ENCODE results near the gene MRLN. TPM values are rescaled to one million over a fixed set of nuclear protein-coding genes. Genes with fewer than 3 reads are reported as not detected.

MRLN gene
- total RNA-seq, 2 experiments from 2014 or later = 0.56 TPM; not detected in 1

DNA sequence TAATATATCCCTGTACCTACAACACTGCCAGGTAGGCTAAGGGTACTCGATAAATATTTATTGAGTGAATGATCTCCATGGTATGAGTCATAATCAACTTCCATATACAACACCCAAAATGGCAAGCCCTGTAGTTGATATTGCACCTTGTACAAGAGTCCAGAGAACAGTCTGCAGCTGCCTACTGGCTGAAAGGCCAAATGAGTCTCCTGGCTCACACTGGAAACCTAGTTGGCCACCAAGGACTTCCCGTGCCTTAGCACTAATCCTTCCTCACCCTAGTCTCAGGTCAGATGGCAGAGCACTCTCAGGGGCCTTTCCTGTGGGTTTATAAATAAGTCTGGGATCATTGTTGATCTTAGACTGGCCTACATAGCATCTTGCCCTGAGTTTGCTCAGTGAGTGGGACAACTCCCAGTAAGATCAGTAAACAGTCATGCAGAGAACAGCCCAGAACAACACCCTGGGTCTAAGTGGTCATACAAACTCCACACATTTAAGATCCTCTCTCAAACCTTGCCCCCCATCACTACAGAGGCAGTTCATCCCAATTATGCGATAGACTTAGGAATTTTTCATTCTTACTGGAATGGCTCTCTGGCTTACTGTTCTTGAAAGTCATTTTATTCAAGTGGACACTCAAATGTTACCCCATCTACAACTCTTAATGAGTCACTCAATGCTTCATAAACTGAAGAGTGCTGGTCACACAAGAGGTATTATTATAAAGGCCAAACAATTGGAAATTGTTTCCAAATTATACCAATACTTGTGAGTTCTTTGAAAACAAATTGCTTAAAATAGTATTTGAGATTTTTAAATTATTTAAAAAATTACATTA lies 28.9 kb downstream of the MRLN start:
- Histone ChIP-seq H3K4me3 (ENCODE audit: low read length) (no peak overlapping the region), H3K9me3 (ENCODE audit: control insufficient read depth in 1 of 2, insufficient read depth in 1 of 2, low read length in 2 of 2) (no peaks in the 10 kb centered on the region), H3K27me3 (ENCODE audit: control insufficient read depth in 1 of 2, insufficient read depth in 2 of 2, low read length in 2 of 2) (no peaks in the 10 kb centered on the region), H3K36me3 (ENCODE audit: insufficient read depth, low read length) (no peaks in the 10 kb centered on the region), H3K4me1 (ENCODE audit: insufficient read depth, low read length) (no peaks in the 10 kb centered on the region), H3K27ac (ENCODE audit: low read depth in 1 of 2, low read length in 2 of 2) (no peak overlapping the region)
- Mint-ChIP-seq H3K9me3 (peaks cover 3% of the 10 kb centered on the region), H3K36me3 (ENCODE audit: low read depth) (no peaks in the 10 kb centered on the region), H3K4me3 (no peak overlapping the region), H3K27me3 (peaks cover 14% of the 10 kb centered on the region), H3K27ac (no peak overlapping the region), H3K4me1 (ENCODE audit: low read depth) (no peaks in the 10 kb centered on the region)
- intact Hi-C loops (cut with DNase I, micrococcal nuclease) = no loop called here
- TF ChIP-seq, protein P1, sequence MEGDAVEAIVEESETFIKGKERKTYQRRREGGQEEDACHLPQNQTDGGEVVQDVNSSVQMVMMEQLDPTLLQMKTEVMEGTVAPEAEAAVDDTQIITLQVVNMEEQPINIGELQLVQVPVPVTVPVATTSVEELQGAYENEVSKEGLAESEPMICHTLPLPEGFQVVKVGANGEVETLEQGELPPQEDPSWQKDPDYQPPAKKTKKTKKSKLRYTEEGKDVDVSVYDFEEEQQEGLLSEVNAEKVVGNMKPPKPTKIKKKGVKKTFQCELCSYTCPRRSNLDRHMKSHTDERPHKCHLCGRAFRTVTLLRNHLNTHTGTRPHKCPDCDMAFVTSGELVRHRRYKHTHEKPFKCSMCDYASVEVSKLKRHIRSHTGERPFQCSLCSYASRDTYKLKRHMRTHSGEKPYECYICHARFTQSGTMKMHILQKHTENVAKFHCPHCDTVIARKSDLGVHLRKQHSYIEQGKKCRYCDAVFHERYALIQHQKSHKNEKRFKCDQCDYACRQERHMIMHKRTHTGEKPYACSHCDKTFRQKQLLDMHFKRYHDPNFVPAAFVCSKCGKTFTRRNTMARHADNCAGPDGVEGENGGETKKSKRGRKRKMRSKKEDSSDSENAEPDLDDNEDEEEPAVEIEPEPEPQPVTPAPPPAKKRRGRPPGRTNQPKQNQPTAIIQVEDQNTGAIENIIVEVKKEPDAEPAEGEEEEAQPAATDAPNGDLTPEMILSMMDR (IDR thresholded peaks at IDR 0.05) = no peak
- no peak for ATAC-seq (ENCODE audit: poor library complexity)
- POLR2A ChIA-PET = no interaction called here
- CTCF ChIA-PET = no interaction called here
- no peak for DNase-seq

DNA sequence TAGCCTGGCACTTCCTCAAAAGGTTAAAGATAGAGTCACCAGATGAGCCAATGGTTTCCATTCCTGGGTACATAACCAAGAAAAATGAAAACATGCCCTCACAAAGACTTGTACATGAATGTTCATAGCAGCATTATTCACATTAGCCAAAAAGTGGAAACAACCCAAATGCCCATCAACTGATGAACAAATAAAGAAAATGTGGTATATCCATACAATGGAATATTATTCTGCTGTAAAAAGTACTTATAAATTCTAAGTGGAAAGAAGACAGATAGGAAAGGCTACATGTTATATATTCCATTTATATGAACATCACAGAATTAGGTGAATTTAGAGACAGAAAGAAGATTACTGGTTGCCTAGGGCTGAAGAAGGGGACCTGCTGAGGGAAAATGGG lies 32.9 kb downstream of the MRLN start:
- no peaks in the 10 kb centered on the region for H3K4me1 ChIP-seq (ENCODE audit: insufficient read depth, low read length)
- DNase-seq = no peak
- ATAC-seq (ENCODE audit: poor library complexity) = no peak
- ChIA-PET POLR2A (no interaction called here), CTCF (no interaction called here)
- H3K36me3 Mint-ChIP-seq (ENCODE audit: low read depth) = no peaks in the 10 kb centered on the region
- peaks cover 22% of the 10 kb centered on the region for H3K27me3 Mint-ChIP-seq
- TF ChIP-seq, protein P1 (IDR thresholded peaks at IDR 0.05) = no peak
- no peaks in the 10 kb centered on the region for H3K27me3 ChIP-seq (ENCODE audit: control insufficient read depth in 1 of 2, insufficient read depth in 2 of 2, low read length in 2 of 2)
- H3K27ac ChIP-seq (ENCODE audit: low read depth in 1 of 2, low read length in 2 of 2) = no peak overlapping the region
- H3K4me3 ChIP-seq (ENCODE audit: low read length) = no peak overlapping the region
- peaks cover 3% of the 10 kb centered on the region for H3K9me3 Mint-ChIP-seq
- intact Hi-C loops (cut with DNase I, micrococcal nuclease) = no loop called here
- no peaks in the 10 kb centered on the region for H3K36me3 ChIP-seq (ENCODE audit: insufficient read depth, low read length)
- H3K4me3 Mint-ChIP-seq = no peak overlapping the region
- no peaks in the 10 kb centered on the region for H3K4me1 Mint-ChIP-seq (ENCODE audit: low read depth)
- H3K9me3 ChIP-seq (ENCODE audit: control insufficient read depth in 1 of 2, insufficient read depth in 1 of 2, low read length in 2 of 2) = no peaks in the 10 kb centered on the region
- H3K27ac Mint-ChIP-seq = no peak overlapping the region

DNA sequence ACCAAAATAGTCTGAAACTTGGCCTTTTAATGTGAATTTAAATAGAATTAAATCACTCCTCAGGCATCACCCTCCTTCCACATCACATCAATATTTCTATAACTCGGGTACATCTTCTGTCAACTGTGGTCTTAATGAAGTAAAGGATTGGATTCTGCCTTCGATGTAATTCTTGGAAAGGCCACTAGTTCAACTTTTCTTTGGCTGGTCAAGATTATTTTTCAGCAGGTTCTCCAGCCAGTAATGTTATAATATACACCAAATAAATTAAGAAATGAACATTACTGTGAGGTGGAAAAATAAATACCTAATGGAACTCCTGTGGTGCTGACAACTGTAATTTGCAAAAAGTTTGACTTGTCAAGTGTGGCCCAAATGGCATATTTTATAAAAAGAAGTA lies 33.9 kb downstream of the MRLN start:
- Mint-ChIP-seq H3K9me3 (peaks cover 3% of the 10 kb centered on the region), H3K27me3 (peaks cover 29% of the 10 kb centered on the region), H3K4me1 (ENCODE audit: low read depth) (no peaks in the 10 kb centered on the region), H3K4me3 (no peak overlapping the region), H3K36me3 (ENCODE audit: low read depth) (no peaks in the 10 kb centered on the region), H3K27ac (no peak overlapping the region)
- Histone ChIP-seq H3K9me3 (ENCODE audit: control insufficient read depth in 1 of 2, insufficient read depth in 1 of 2, low read length in 2 of 2) (no peaks in the 10 kb centered on the region), H3K27me3 (ENCODE audit: control insufficient read depth in 1 of 2, insufficient read depth in 2 of 2, low read length in 2 of 2) (no peaks in the 10 kb centered on the region), H3K4me1 (ENCODE audit: insufficient read depth, low read length) (no peaks in the 10 kb centered on the region), H3K27ac (ENCODE audit: low read depth in 1 of 2, low read length in 2 of 2) (no peak overlapping the region), H3K4me3 (ENCODE audit: low read length) (no peak overlapping the region), H3K36me3 (ENCODE audit: insufficient read depth, low read length) (no peaks in the 10 kb centered on the region)
- no peak for ATAC-seq (ENCODE audit: poor library complexity)
- intact Hi-C loops (cut with DNase I, micrococcal nuclease) = no loop called here
- DNase-seq = no peak
- ChIA-PET POLR2A (no interaction called here), CTCF (no interaction called here)
- TF ChIP-seq, protein P1 (IDR thresholded peaks at IDR 0.05) = no peak
